Measurements from ENCODE around the gene MRTFA.

GRCh38 chr22:40385036-40385782 lies 251.3 kb downstream of the MRTFA start:
- TF ChIP-seq CTCF (conservative IDR thresholded peaks at IDR 0.05 in 1 of 2, IDR thresholded peaks at IDR 0.05 in 1 of 2; ENCODE audit: extremely low read depth in 1 of 2, insufficient read depth in 1 of 2, low read depth in 1 of 2, low read length in 2 of 2) (no peak), EZH2 (IDR thresholded peaks at IDR 0.05; ENCODE audit: borderline replicate concordance, low read length) (no peak)
